Activated naive CD8-positive, alpha-beta T cell treated with anti-CD3 and anti-CD28 coated beads for 36 hours (primary cell): ENCODE measurements around the gene MANSC1. TPM values are rescaled to one million over a fixed set of nuclear protein-coding genes. Genes with fewer than 3 reads are reported as not detected.

ENCODE experiments used
- total RNA-seq, 2 experiments: library from RNA; stranded (reverse); gene quantifications; one replicate each; pipeline ENCODE4 v1.2.3, GENCODE V29; 2021

MANSC1 gene
- total RNA-seq, 2 experiments from 2014 or later = 0.43 to 0.76 TPM

Other genes with a start within 250 kb of the MANSC1 start
- gene LRP6, start 83.2 kb downstream of the MANSC1 start, total RNA-seq = 1 to 10 TPM; 2.9 to 4.6 TPM
- 10 to 100 TPM; 25.5 to 25.8 TPM for gene BORCS5, start 6.8 kb upstream of the MANSC1 start, total RNA-seq
- gene DUSP16, start 212.6 kb upstream of the MANSC1 start, total RNA-seq = 10 to 100 TPM; 21.6 to 24.4 TPM